Epithelial cell of esophagus (primary cell): ENCODE measurements around the gene COL1A1.

ENCODE experiments used
- DNase-seq: peaks from one replicate; pipeline ENCODE4 v3.0.0; 2010; ENCODE audit warnings: low read depth
- H3K4me3 ChIP-seq: 2 replicates; pipeline ENCODE4 v1.5.1; 2011; ENCODE audit warnings: mild to moderate bottlenecking, low read length, control low read depth
- CTCF ChIP-seq: IDR thresholded peaks from 2 replicates; pipeline ENCODE4 v1.5.1; 2011; ENCODE audit warnings: low read depth, mild to moderate bottlenecking, low read length, control low read depth, inconsistent platforms; ENCODE audit not compliant: insufficient read depth; ENCODE audit errors: missing control alignments

Gene COL1A1

GRCh38 chr17:50148226-50149090, 53.0 kb downstream of the COL1A1 start:
- peak; percentile 94 for DNase-seq
- TF ChIP-seq CTCF, result peak; percentile 48
- H3K4me3 ChIP-seq, result peak overlapping the region; percentile 74

GRCh38 chr17:50147841-50148225, 53.6 kb downstream of the COL1A1 start:
- TF ChIP-seq CTCF, result no peak
- H3K4me3 ChIP-seq, result peak overlapping the region; percentile 74
- DNase-seq, result no peak

GRCh38 chr17:50146927-50147665, 54.3 kb downstream of the COL1A1 start:
- TF ChIP-seq CTCF, result no peak
- no peak for DNase-seq
- peak overlapping the region; percentile 74 for H3K4me3 ChIP-seq

GRCh38 chr17:50146230-50146926, 55.1 kb downstream of the COL1A1 start:
- H3K4me3 ChIP-seq, result no peak overlapping the region
- DNase-seq, result no peak
- TF ChIP-seq CTCF, result peak; percentile 31

GRCh38 chr17:50145532-50146229, 55.8 kb downstream of the COL1A1 start:
- no peak for DNase-seq
- TF ChIP-seq CTCF, result no peak
- no peak overlapping the region for H3K4me3 ChIP-seq

GRCh38 chr17:50144845-50145531, 56.4 kb downstream of the COL1A1 start:
- H3K4me3 ChIP-seq, result no peak overlapping the region
- TF ChIP-seq CTCF, result no peak
- peak; percentile 40 for DNase-seq
